ENCODE results near the gene ESR1. TPM values are rescaled to one million over a fixed set of nuclear protein-coding genes. Genes with fewer than 3 reads are reported as not detected.
A peak's percentile ranks its signal among the peaks of the same experiment; 100 is the strongest.

ESR1 gene
- total and polyA plus RNA-seq, 9 donors: 0.44 to 2.5 (median 1.1) TPM

DNA sequence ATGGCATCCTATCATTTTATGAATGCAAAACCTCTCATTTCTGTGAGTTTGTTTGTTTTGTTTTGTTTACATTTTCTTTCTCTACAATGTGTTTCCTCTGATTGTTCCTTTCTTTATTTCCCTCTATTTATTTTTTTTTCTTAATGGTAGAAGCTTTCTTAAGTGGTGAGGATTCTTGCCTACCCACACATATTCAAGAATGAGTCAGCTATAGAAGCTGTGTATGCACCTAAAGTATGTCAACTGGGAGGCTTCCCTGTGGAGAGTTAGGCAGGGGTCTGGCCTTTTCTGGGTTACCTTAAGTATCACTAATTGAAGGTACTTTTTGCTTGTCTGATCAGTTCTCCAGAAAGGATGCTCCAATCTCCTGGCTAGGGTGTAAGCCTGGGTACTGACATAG is 354.0 kb downstream of the ESR1 start:
- H3K36me3 ChIP-seq (ENCODE audit: control insufficient read depth, insufficient read depth, low read length): peaks cover 32% of the 10 kb centered on the region
- no peak for DNase-seq
- H3K27ac ChIP-seq (ENCODE audit: low read length): no peak overlapping the region
- H3K9me3 ChIP-seq (replicated peaks; ENCODE audit: control insufficient read depth, low read depth, low read length): no peaks in the 10 kb centered on the region
- H3K4me3 ChIP-seq (ENCODE audit: low read length): no peak overlapping the region
- H3K27me3 ChIP-seq (ENCODE audit: control insufficient read depth, insufficient read depth, low read length): no peaks in the 10 kb centered on the region
- no peaks in the 10 kb centered on the region for H3K4me1 ChIP-seq (ENCODE audit: control insufficient read depth, insufficient read depth, low read length)

DNA sequence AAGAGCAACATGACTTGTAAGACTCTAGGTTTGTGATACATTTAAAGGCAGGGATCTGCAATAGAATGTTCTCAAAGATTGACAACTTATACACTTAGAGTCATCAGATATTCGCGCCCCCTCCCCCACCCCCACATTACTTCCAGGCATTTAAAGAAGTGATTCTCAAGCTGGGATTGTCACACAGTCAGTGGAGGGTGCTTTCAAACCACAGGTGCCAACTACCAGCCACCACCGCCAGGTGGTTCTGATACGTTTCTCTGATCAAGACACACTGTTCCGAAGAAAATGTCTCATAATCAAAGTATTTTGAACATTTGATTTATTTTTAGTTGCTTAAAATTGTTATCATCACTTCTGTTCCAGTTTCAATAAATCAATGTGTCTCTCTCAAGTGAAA is 357.5 kb downstream of the ESR1 start:
- WGBS (ENCODE audit: insufficient coverage): no CpG with 5 or more reads among the region's 5 CpGs
- H3K36me3 ChIP-seq (ENCODE audit: control insufficient read depth, insufficient read depth, low read length): peaks cover 28% of the 10 kb centered on the region
- no peaks in the 10 kb centered on the region for H3K4me1 ChIP-seq (ENCODE audit: control insufficient read depth, insufficient read depth, low read length)
- H3K27ac ChIP-seq (ENCODE audit: low read length): no peak overlapping the region
- no peaks in the 10 kb centered on the region for H3K27me3 ChIP-seq (ENCODE audit: control insufficient read depth, insufficient read depth, low read length)
- DNase-seq: no peak
- H3K9me3 ChIP-seq (replicated peaks; ENCODE audit: control insufficient read depth, low read depth, low read length): no peaks in the 10 kb centered on the region
- no peak overlapping the region for H3K4me3 ChIP-seq (ENCODE audit: low read length)

DNA sequence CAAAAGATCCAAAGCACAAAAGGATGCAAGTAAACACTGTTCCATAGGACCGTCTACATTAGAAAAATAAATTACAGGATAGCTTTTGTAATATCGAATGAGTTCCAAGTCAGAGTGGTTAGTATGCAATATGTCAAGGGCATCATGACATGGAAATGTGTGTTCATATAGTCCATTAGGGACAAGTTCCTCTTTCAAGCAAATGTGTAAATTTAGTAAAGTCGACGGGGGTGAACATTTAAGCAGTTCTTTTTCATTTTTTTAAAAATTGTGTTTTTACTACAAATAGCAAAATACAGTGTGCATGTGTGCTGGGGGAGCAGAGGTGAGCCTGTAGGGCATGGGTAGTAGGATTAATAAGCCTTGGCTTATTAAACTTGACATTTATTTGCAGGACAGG is 359.0 kb downstream of the ESR1 start:
- Histone ChIP-seq H3K4me3 (ENCODE audit: low read length) (peak overlapping the region; percentile 21), H3K4me1 (ENCODE audit: control insufficient read depth, insufficient read depth, low read length) (no peaks in the 10 kb centered on the region), H3K36me3 (ENCODE audit: control insufficient read depth, insufficient read depth, low read length) (peaks cover 29% of the 10 kb centered on the region), H3K27me3 (ENCODE audit: control insufficient read depth, insufficient read depth, low read length) (no peaks in the 10 kb centered on the region), H3K27ac (ENCODE audit: low read length) (peak overlapping the region; percentile 82), H3K9me3 (replicated peaks; ENCODE audit: control insufficient read depth, low read depth, low read length) (no peaks in the 10 kb centered on the region)
- WGBS (ENCODE audit: insufficient coverage): no CpG with 5 or more reads among the region's 4 CpGs
- no peak for DNase-seq

DNA sequence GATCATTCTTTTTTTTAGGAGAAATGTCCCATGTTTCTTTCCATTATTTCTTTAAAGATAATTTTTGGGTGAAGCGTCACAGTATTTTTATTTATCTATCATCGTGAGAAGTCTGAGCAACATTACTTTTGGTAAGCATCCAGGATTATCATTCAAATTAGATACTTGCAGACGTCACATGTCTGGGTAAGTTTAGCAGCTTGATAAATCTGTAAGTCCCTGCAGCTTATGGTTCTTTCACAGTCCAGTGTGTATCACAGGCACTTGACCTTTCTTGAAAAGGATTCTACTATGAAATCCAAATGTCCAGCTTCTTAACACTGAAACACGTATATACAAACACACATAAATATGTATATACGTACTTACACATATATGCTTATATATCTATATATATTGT is 359.4 kb downstream of the ESR1 start:
- H3K27me3 ChIP-seq (ENCODE audit: control insufficient read depth, insufficient read depth, low read length): no peaks in the 10 kb centered on the region
- no CpG with 5 or more reads among the region's 5 CpGs for WGBS (ENCODE audit: insufficient coverage)
- no peaks in the 10 kb centered on the region for H3K9me3 ChIP-seq (replicated peaks; ENCODE audit: control insufficient read depth, low read depth, low read length)
- H3K27ac ChIP-seq (ENCODE audit: low read length): peak overlapping the region; percentile 82
- H3K4me3 ChIP-seq (ENCODE audit: low read length): peak overlapping the region; percentile 21
- H3K36me3 ChIP-seq (ENCODE audit: control insufficient read depth, insufficient read depth, low read length): peaks cover 25% of the 10 kb centered on the region
- no peaks in the 10 kb centered on the region for H3K4me1 ChIP-seq (ENCODE audit: control insufficient read depth, insufficient read depth, low read length)
- no peak for DNase-seq

DNA sequence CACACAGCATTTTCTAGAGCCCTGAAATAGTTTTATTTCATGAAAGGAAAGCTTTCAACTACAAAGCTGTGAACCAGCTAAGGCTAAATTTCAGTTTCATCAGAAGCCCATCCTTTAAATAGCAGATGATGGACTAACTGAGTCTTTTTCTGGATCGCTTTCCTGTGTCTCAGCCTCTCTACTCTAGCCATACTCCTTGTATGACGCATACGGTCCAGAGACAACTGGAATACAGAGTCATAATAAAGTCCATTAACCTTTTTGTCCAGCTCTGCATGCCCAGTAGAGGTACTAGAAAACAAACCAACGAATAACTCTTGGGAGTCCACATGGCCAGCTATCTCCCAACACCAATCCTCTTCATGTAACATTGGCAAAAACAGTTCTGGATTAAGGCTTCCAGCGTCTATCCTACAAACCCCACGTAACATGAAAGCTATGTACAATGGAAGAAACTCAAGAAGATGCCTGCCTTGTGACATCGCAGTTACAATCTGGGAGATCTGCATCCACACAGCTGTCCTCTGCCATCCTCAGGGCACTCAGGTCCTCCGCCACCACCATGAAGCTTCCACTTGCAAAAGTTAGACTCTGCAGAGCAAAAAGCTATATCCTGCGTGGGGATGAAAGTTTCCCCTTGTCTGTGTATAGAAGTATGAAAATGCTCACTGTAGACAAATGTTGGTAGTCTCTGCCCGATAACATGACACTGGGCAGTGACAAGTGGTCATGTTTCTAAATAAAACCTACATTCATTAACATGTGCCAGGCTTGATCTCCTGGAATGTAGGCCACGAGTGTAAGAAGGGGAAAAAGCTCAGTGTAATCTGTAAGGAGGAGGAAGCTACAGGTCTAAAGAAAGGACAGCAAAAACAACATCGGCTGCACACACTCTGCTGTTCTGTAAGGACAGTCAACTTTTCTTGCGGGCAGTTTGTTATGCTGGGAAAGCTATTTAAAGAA is 360.4 kb downstream of the ESR1 start:
- H3K4me1 ChIP-seq (ENCODE audit: control insufficient read depth, insufficient read depth, low read length): no peaks in the 10 kb centered on the region
- H3K36me3 ChIP-seq (ENCODE audit: control insufficient read depth, insufficient read depth, low read length): peaks cover 23% of the 10 kb centered on the region
- 83% methylated on average over 4 of the region's 13 CpGs for WGBS (ENCODE audit: insufficient coverage)
- no peaks in the 10 kb centered on the region for H3K9me3 ChIP-seq (replicated peaks; ENCODE audit: control insufficient read depth, low read depth, low read length)
- DNase-seq: peak; percentile 67
- peak overlapping the region; percentile 21 for H3K4me3 ChIP-seq (ENCODE audit: low read length)
- H3K27me3 ChIP-seq (ENCODE audit: control insufficient read depth, insufficient read depth, low read length): no peaks in the 10 kb centered on the region
- peak overlapping the region; percentile 82 for H3K27ac ChIP-seq (ENCODE audit: low read length)

DNA sequence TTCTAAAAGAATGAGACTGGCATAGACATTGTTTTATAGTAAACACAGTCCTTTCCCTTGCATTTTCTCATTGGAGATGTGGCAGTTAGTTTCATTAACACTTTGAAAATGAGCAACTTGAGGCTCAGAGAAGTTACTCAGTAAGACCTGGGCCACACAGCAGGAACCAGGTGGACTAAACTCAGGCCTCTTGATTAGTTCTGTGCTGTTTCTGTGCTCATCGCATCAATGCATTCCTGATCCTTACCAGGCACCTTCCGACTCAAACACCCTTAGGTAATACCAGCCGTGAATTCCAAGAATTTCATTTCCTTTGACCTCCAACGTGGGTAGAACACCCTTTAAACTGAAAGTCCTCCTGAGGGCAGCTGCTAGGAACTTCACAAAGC is 362.8 kb downstream of the ESR1 start:
- H3K27me3 ChIP-seq (ENCODE audit: control insufficient read depth, insufficient read depth, low read length): no peaks in the 10 kb centered on the region
- 96% methylated on average over 4 of the region's 4 CpGs for WGBS (ENCODE audit: insufficient coverage)
- no peak overlapping the region for H3K4me3 ChIP-seq (ENCODE audit: low read length)
- peaks cover 20% of the 10 kb centered on the region for H3K36me3 ChIP-seq (ENCODE audit: control insufficient read depth, insufficient read depth, low read length)
- H3K27ac ChIP-seq (ENCODE audit: low read length): no peak overlapping the region
- DNase-seq: no peak
- no peaks in the 10 kb centered on the region for H3K9me3 ChIP-seq (replicated peaks; ENCODE audit: control insufficient read depth, low read depth, low read length)
- no peaks in the 10 kb centered on the region for H3K4me1 ChIP-seq (ENCODE audit: control insufficient read depth, insufficient read depth, low read length)

DNA sequence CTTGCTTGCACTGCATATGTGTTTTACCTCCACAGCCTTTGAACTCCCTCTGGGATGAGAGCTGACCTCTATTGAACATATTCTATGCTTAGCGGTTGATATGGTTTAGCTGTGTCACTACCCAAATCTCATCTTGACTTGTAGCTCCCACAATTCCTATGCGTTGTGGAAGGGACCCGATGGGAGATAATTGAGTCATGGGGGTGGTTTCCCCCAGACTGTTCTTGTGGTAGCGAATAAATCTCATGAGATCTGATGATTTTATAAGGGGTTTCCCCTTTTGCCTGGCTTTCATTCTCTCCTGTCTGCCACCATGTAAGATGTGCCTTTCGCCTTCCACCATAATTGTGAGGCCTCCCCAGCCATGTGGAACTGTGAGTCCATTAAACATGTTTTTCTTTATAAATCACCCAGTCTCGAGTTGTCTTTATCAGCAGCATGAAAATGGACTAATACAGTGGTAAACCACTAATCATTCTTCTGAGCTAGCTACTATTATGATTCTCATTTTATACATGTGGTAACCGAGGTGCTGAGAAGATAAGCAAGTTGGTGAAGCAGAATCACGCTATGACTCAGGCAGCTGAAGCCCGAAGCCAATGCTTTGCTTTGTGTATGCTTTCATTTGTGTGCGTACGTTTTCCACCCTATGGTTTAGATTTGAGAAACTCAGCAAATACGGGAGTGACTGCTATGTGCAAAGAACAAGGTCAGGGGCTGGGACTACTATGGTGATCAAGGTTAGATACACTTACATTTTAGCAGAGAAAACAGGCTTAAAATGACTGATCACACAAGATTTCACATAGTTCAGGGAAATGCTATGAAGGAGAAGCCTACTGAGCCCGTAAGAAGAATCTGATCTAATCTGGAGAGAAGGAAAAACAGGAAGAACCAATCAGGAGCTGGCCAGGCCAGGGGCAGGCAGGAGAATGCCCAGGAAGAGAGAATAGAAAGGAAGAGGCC is 363.5 kb downstream of the ESR1 start:
- DNase-seq: no peak
- Histone ChIP-seq H3K4me3 (ENCODE audit: low read length) (no peak overlapping the region), H3K27me3 (ENCODE audit: control insufficient read depth, insufficient read depth, low read length) (no peaks in the 10 kb centered on the region), H3K36me3 (ENCODE audit: control insufficient read depth, insufficient read depth, low read length) (peaks cover 20% of the 10 kb centered on the region), H3K4me1 (ENCODE audit: control insufficient read depth, insufficient read depth, low read length) (no peaks in the 10 kb centered on the region), H3K27ac (ENCODE audit: low read length) (no peak overlapping the region), H3K9me3 (replicated peaks; ENCODE audit: control insufficient read depth, low read depth, low read length) (no peaks in the 10 kb centered on the region)
- 92% methylated on average over 5 of the region's 13 CpGs for WGBS (ENCODE audit: insufficient coverage)

DNA sequence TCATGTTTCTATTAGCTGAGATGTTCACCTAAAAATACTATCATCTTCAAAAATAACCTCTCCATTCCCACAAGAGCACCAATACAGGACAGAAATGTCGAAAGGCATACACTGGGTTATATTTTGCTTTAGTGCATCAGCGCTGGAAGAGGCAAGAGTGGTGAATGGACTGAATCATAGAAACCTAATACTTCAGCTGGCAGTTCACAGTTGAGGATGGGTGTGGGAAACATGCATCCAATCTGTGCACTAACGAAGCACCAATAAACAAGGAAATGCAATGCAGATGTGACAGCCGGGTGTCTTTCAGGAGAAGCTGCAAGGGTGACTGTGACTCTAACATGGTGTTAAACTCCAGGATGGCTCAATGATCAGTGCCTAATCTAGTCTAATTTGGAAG is 365.8 kb downstream of the ESR1 start:
- Histone ChIP-seq H3K4me1 (ENCODE audit: control insufficient read depth, insufficient read depth, low read length) (no peaks in the 10 kb centered on the region), H3K4me3 (ENCODE audit: low read length) (no peak overlapping the region), H3K27ac (ENCODE audit: low read length) (no peak overlapping the region), H3K36me3 (ENCODE audit: control insufficient read depth, insufficient read depth, low read length) (peaks cover 25% of the 10 kb centered on the region), H3K9me3 (replicated peaks; ENCODE audit: control insufficient read depth, low read depth, low read length) (no peaks in the 10 kb centered on the region), H3K27me3 (ENCODE audit: control insufficient read depth, insufficient read depth, low read length) (no peaks in the 10 kb centered on the region)
- WGBS (ENCODE audit: insufficient coverage): 63% methylated on average over 2 of the region's 4 CpGs
- peak; percentile 8 for DNase-seq

DNA sequence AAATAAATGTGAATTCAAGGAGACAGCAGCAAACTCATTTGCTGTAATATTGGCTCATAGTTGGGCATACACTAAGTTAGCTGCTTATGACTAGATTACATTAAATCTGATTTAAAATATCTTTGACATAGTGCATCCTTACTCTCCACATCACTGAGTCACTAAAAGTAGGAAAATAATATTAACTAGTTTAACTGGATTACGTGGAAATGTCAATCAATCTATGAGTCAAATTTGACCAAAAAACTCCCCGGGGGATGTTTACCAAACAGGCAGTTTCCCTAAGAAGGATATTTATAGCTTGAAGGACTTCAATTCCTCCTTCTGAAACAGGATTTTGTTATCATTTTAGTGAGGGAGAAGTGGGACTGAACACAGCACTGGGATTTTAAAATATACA is 366.5 kb downstream of the ESR1 start:
- DNase-seq: no peak
- H3K4me1 ChIP-seq (ENCODE audit: control insufficient read depth, insufficient read depth, low read length): no peaks in the 10 kb centered on the region
- no peaks in the 10 kb centered on the region for H3K9me3 ChIP-seq (replicated peaks; ENCODE audit: control insufficient read depth, low read depth, low read length)
- H3K27me3 ChIP-seq (ENCODE audit: control insufficient read depth, insufficient read depth, low read length): no peaks in the 10 kb centered on the region
- H3K36me3 ChIP-seq (ENCODE audit: control insufficient read depth, insufficient read depth, low read length): peaks cover 26% of the 10 kb centered on the region
- no peak overlapping the region for H3K27ac ChIP-seq (ENCODE audit: low read length)
- WGBS (ENCODE audit: insufficient coverage): 40% methylated on average over 1 of the region's 2 CpGs
- H3K4me3 ChIP-seq (ENCODE audit: low read length): no peak overlapping the region

DNA sequence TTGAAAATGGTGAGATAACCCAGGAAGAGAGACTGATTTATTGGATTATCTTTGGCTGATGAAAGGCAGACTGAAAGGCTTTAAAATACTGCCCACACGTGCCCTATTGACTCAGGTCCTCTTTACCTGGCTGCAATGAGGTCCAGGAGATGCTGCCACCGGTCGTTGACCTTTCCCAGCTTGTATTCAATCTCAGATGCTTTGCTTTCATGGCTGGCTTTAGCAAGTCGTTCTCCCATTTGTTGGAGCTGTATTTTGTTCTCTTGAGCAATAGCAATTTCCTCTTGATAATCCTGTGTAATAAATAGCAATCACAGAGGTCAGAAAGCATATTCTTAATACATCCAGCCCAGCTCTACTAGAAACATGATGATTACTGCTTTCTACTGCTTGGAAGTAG is 368.8 kb downstream of the ESR1 start:
- Histone ChIP-seq H3K9me3 (replicated peaks; ENCODE audit: control insufficient read depth, low read depth, low read length) (no peaks in the 10 kb centered on the region), H3K27me3 (ENCODE audit: control insufficient read depth, insufficient read depth, low read length) (no peaks in the 10 kb centered on the region), H3K27ac (ENCODE audit: low read length) (no peak overlapping the region), H3K4me3 (ENCODE audit: low read length) (no peak overlapping the region), H3K4me1 (ENCODE audit: control insufficient read depth, insufficient read depth, low read length) (no peaks in the 10 kb centered on the region), H3K36me3 (ENCODE audit: control insufficient read depth, insufficient read depth, low read length) (peaks cover 21% of the 10 kb centered on the region)
- 40% methylated on average over 3 of the region's 4 CpGs for WGBS (ENCODE audit: insufficient coverage)
- no peak for DNase-seq
